NOMO-1 (cell line): ENCODE measurements around the gene PTGIS.

Experiments used
- DNase-seq, 2 experiments: peaks; one replicate each; lab custom pipeline; 2025; ENCODE audit not compliant: unreplicated experiment in 2 of 2; lab: John Stamatoyannopoulos, UW

The PTGIS gene

DNA sequence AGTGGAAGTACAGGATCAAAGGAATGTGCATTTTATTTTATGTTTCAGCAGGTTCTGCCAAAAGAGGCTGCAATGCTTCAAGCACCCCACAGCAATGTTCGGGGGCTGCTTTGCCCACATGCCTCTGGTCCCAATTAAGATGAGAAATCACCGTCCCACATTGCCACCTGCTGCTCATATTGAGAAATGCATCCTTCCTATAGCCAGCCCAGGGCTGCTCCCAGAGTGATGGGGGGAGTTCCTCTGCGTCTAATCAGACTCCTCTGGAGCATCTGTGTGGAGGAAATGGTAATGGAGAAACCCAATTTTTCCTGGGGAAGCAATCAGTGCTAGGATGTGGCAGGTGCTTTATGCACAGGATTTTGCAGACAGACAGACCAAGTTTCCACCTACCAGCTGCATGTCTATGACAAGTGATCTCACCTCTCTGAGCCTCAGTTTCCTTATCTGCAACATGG lies 33.7 kb downstream of the PTGIS start:
- peak; percentile 22 to 50 for DNase-seq

DNA sequence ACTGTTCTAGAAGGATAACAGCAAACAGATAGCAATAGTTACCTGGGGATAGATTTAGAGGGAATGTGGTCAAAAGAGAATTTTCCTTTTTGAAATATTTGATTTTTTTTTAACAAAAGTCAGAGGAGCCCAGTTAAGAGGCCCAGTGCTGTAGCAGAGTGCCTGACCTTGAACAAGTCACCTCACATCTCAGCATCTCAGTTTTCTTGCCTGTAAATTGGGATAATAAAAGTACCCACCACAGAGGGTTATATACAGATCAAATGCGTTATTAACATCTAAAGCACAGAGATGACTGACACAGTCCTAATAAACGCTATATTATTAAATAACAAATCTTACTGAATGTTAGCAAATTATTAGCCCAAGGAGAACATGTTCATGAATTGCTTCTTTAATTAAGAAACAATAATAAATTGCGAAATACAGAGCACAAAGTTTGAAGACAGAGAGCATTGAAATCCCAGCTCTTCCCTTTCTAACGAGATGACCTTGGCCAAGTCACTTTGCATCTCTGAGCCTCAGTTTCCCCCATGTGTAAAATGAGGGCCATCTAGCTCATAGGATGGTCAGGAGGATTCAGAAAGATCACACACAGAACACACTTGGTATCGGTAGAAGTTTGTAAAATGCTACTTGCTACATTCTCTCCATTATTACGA lies 35.5 kb downstream of the PTGIS start:
- DNase-seq, result no peak

DNA sequence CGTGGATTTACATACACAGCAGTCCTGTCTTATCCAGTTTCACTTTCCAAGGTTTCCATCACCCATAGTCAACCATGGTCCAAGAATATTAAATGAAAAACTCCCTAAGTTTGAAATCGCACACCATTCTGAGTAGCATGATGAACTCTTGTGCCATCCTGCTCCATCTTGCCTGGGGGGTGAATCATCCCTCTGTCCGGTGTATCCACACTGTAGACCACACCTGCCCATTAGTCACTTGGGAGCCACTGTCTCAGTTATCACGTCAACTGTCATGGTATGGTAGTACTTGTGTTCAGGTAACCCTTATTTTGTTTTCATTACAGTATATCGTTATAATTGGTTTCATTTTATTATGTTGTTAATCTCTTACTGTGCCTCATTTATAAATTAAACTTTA lies 38.5 kb downstream of the PTGIS start:
- no peak for DNase-seq

DNA sequence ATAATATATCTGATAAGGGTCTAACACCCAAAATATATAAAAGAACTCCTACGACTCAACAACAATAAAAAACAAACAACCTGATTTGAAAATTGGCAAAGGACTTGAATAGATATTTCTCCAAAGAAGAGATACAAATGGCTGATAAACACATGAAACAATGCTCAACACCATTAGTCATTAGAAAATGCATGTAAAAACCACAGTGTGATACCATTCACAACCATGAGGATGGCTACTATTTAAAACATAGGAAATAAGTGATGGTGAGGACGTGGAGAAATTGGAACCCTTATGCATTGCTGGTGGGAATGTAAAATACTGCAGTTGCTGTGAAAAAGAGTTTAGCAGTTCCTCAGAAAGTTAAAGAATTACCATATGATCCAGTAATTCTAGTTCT lies 41.4 kb downstream of the PTGIS start:
- no peak for DNase-seq

- DNase-seq, result no peak
Measured at GRCh38 chr20:49526056-49526455, 41.9 kb downstream of the PTGIS start.

GRCh38 chr20:49523767-49524360 lies 44.1 kb downstream of the PTGIS start:
- no peak for DNase-seq

DNA sequence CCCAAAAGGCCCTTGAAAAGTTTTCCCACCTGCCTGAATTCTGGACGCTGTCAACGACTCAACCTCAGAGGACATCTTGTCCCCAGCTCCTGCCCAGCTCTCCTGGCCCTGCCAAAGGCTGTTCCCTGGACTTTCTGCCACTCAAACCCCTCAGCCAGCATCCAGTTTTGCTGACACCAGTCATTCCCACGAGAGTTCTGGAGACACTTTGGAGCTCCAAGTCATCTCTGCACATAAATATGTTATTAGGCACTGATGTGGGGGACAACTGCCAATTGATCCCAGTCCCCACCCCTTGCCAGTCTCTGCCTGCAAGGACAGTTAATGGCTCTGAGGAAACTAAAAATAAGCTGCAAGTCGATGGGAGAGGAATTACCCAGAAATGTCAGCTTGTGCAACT lies 46.6 kb downstream of the PTGIS start:
- DNase-seq, result no peak

DNA sequence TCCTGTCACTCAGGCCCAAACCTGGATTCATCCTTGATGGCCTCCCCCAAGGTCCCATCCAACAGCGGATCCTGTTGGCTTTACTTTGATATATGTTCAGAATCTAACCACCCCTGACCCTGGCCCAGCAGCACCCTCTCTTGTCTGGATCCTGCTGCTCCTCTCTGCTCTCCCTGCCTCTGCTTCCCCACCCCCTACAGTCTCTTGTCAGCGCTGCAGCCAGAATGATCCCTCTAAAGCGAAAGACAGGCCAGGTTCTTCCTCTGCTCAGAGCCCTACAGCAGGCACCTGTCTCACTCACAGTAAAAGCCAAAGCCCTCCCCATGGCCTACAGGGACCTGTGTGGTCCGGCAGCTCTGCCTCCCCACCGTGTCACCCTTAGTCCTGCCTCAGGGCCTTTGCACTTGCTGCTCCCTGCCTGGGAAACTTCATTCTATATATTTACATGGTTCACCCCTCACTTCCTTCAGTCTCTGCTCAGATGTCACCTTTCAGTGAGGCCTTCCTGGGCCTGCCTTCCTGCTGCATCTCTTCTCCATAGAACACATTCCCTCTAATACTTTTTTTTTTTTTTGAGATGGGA lies 48.1 kb downstream of the PTGIS start:
- no peak for DNase-seq

GRCh38 chr20:49519212-49519712 lies 48.7 kb downstream of the PTGIS start:
- DNase-seq, result no peak

DNA sequence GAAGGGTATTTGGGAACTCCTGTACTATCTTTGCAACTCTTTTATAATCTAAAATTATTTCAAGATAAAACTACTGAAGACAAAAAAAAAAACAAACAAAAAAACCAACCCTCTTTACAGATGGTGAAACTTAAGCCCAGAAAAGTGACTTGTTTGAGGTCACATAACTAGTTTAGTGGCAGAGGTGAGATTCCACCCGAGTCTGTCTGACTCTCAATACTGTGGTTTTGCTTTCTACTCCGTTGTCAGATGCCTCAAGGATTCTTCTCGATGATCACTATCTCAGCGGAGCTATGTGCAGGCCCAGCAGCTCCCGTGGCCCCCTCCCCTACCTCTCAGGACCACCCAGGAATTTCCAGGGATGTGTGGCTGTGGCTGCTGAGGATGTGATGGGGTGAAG lies 49.4 kb downstream of the PTGIS start:
- no peak for DNase-seq

GRCh38 chr20:49517805-49518100 lies 50.2 kb downstream of the PTGIS start:
- no peak for DNase-seq

- no peak for DNase-seq
Measured at GRCh38 chr20:49516916-49517804, 50.8 kb downstream of the PTGIS start.

DNA sequence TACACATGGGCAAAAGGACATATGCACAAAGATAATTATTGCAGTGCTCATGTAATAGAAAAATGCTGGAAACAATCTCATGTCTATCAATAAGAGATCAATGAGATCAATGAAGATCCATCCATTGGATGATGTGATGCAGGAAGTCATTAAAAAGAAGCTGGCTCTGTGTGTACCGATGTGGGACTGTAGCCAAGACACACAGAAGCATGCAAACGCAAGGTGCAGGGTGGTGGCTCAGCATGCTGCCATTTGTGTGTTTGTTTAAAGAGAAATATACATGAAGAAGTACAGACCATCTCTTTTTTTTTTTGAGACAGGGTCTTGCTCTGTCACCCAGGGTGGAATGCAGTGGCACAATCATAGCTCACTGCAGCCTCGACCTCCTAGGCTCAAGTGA lies 52.4 kb downstream of the PTGIS start:
- no peak for DNase-seq

DNA sequence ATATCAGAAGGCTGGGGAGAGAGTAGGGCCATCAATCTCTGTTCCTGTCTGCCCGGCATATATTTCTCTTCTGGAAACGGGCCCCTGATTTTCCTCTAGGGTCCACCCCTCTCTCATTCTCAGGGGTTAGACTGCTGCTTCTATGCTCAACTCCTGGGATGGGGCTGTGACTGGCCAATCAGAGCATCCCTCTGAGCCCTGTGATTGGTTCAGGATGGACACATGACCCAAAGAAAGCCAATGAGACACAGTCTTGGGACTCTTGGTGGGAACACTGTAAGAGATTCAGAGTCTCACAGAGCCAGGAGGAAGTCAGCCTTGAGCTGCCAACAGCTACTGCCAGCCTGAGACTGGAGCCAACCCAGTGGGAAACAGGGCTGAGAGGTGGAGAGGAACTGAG lies 54.4 kb downstream of the PTGIS start:
- DNase-seq, result no peak

DNA sequence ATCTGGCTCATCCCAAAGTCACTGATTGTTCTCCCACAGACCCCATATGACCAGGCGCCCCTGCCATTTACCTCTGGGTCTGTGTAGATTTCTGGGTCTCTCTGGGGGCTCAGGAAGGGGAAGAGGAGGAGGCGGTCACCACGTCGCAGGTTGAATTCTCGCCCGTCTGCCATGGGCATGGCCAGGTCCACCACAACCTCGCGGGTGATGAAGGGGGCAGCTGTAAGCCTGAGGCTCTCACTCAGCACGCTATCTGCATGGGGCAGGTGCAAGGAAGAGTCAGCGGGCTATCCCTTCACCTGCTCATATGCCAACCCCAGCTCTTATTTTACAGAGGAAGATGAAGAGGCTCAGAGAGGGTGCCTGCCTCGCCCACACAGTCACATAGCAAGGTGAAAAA lies 54.9 kb downstream of the PTGIS start:
- DNase-seq, result no peak

GRCh38 chr20:49511788-49512525 lies 56.0 kb downstream of the PTGIS start:
- no peak for DNase-seq

GRCh38 chr20:49510562-49511122 lies 57.3 kb downstream of the PTGIS start:
- no peak for DNase-seq

DNA sequence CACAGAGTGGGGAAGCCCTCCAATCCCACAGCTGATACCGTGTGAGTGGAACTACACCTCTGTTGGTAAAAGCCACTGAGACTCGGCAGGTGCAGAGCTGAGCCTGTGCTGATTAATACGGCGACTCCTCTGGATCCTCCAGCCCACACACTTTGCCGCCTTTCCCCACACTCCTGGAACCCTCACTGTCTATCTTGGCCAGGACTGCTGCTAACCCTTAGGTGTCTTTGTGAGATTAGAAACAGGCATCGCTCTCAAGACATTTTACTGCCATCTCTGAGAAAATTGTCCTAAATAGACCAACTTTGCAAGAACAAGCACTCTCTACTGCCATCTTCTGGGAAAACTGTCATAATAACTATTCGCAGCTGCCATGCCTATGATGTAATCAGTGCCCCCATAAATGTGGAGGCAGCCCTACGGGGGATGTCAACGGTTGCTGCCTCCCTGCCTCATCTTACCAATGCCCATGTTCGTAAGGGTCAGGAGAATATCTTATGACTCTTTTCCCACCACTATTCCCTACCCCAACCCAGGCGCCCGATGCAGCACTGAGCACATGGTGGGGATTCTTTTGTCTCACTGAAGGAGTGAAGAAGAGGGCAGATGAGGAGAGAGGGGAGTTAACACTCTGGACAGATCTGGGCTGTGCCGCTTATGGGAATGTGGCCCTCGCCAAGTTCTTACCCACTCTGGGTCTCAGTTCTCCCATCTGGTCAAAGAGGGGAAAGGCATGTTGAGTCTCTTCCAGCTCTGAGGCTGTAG lies 59.3 kb downstream of the PTGIS start:
- DNase-seq, result peak; percentile 23 to 56

DNA sequence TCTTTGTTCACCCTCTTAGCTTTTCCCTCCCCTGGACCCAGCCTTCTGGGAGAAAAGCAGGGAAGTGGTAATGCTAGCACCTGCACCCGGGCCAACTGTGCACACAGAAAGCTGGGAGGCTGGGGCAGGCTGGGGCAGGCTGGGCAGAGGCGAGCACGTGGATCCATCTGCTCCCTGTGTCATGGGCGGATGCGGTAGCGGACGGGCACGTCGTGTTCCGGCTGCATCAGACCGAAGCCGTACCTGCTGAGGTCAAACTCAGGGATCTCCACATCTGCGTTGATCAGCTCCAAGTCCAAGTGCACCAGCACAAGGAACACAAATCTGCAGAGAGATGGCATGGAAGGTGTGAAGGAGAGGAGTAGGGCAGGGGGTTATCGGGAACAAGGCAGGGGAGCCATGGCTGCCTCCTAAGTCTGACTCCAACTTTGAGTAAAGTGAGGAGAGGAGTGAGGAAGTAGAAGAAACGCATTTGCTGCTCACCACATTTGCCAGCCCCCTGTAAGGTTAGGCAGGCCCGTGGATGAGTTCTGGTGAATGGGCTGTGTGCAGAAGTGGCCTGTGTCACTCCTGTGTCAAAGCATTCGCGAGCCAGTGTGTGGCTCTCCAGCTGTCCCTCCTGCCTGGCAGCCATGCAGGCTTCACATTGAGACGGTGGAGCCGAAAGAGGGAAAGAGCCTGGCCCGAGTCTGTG lies 60.0 kb downstream of the PTGIS start:
- DNase-seq, result no peak
